Measurements from ENCODE around the gene WDR7.

WDR7 gene

GRCh38 chr18:57004366-57005121, 353.4 kb downstream of the WDR7 start:
- DNase-seq: no peak

GRCh38 chr18:57008001-57008686, 357.0 kb downstream of the WDR7 start:
- DNase-seq: no peak

- DNase-seq: no peak
Observed at GRCh38 chr18:57009844-57010243, 358.7 kb downstream of the WDR7 start.

GRCh38 chr18:57014772-57015413, 363.7 kb downstream of the WDR7 start:
- no peak for DNase-seq

- DNase-seq: no peak
Observed at GRCh38 chr18:57015451-57015850, 364.3 kb downstream of the WDR7 start.

GRCh38 chr18:57018845-57019244, 367.7 kb downstream of the WDR7 start:
- no peak for DNase-seq

- DNase-seq: no peak
Observed at GRCh38 chr18:57022716-57023115, 371.6 kb downstream of the WDR7 start.

GRCh38 chr18:57023275-57023882, 372.2 kb downstream of the WDR7 start:
- no peak for DNase-seq

- DNase-seq: no peak
Observed at GRCh38 chr18:57025540-57025939, 374.4 kb downstream of the WDR7 start.

- DNase-seq: no peak
Observed at GRCh38 chr18:57026316-57026715, 375.2 kb downstream of the WDR7 start.

GRCh38 chr18:57027190-57027708, 376.1 kb downstream of the WDR7 start:
- no peak for DNase-seq

GRCh38 chr18:57029761-57030160, 378.6 kb downstream of the WDR7 start:
- DNase-seq: no peak

GRCh38 chr18:57030417-57030816, 379.3 kb downstream of the WDR7 start:
- DNase-seq: no peak

- DNase-seq: no peak
Observed at GRCh38 chr18:57035590-57035989, 384.4 kb downstream of the WDR7 start.

GRCh38 chr18:57038395-57038794, 387.2 kb downstream of the WDR7 start:
- DNase-seq: no peak

- no peak for DNase-seq
Observed at GRCh38 chr18:57040175-57040574, 389.0 kb downstream of the WDR7 start.

GRCh38 chr18:57043241-57043640, 392.1 kb downstream of the WDR7 start:
- no peak for DNase-seq

- no peak for DNase-seq
Observed at GRCh38 chr18:57048351-57048750, 397.2 kb downstream of the WDR7 start.

- no peak for DNase-seq
Observed at GRCh38 chr18:57048859-57049258, 397.7 kb downstream of the WDR7 start.

- no peak for DNase-seq
Observed at GRCh38 chr18:57050310-57050949, 399.3 kb downstream of the WDR7 start.

GRCh38 chr18:57051021-57051656, 400.0 kb downstream of the WDR7 start:
- no peak for DNase-seq

GRCh38 chr18:57051657-57052044, 400.5 kb downstream of the WDR7 start:
- DNase-seq: no peak
